ENCODE measurements around the gene VSIR. TPM values are rescaled to one million over a fixed set of nuclear protein-coding genes. Genes with fewer than 3 reads are reported as not detected.
A peak's percentile ranks its signal among the peaks of the same experiment; 100 is the strongest.

VSIR gene
- total and polyA plus RNA-seq, 2 experiments from 2014 or later = 81.6 to 153 TPM

- no peaks in the 10 kb centered on the region for H4K20me1 ChIP-seq (ENCODE audit: insufficient read depth)
- no peak overlapping the region for H3K4me3 ChIP-seq
- no peaks in the 10 kb centered on the region for H3K9me2 ChIP-seq (ENCODE audit: insufficient read depth)
- in situ Hi-C loops (cut with MboI) = no loop called here
- H3K79me2 ChIP-seq (ENCODE audit: insufficient read depth) = peaks cover 8% of the 10 kb centered on the region; the same call in 1 of the 2 replicates
- H3K9me3 ChIP-seq (ENCODE audit: low read depth) = no peaks in the 10 kb centered on the region
- 80 to 81% methylated on average over 17 of the region's 17 CpGs for WGBS, 2 experiments (ENCODE audit: low coverage in 1 of 2, low lambda C conversion rate in 2 of 2, missing lambda C conversion rate in 2 of 2)
- H3K27ac ChIP-seq = no peak overlapping the region
- H3K4me1 ChIP-seq (ENCODE audit: insufficient read depth) = no peaks in the 10 kb centered on the region; the same call in 1 of the 2 replicates
- no peaks in the 10 kb centered on the region for H3K27me3 ChIP-seq (replicated peaks; ENCODE audit: insufficient read depth)
- H2AFZ ChIP-seq = no peak overlapping the region
- H3K4me2 ChIP-seq (ENCODE audit: unreplicated experiment) = no peak overlapping the region
- TF ChIP-seq EZH2phosphoT487 (IDR thresholded peaks at IDR 0.05; ENCODE audit: insufficient read depth, low read depth) (no peak), EZH2 (IDR thresholded peaks at IDR 0.05; ENCODE audit: insufficient read depth, poor library complexity, severe bottlenecking) (no peak)
- no peak overlapping the region for H3K9ac ChIP-seq
- no peaks in the 10 kb centered on the region for H3K36me3 ChIP-seq (ENCODE audit: low read depth)
- H3F3A ChIP-seq (ENCODE audit: insufficient read depth) = no peaks in the 10 kb centered on the region
- DNase-seq = no peak
These were observed 4.1 kb upstream of the VSIR start for GRCh38 chr10:71777213-71777985.

GRCh38 chr10:71776481-71776925, 3.2 kb upstream of the VSIR start:
- H3K4me1 ChIP-seq (ENCODE audit: insufficient read depth) = peaks cover 6% of the 10 kb centered on the region
- H3K27ac ChIP-seq = no peak overlapping the region
- H3K27me3 ChIP-seq (replicated peaks; ENCODE audit: insufficient read depth) = no peaks in the 10 kb centered on the region
- DNase-seq = no peak
- no peak overlapping the region for H3K4me2 ChIP-seq (ENCODE audit: unreplicated experiment)
- no peak overlapping the region for H2AFZ ChIP-seq
- no peaks in the 10 kb centered on the region for H3K36me3 ChIP-seq (ENCODE audit: low read depth)
- no peaks in the 10 kb centered on the region for H4K20me1 ChIP-seq (ENCODE audit: insufficient read depth)
- peaks cover 16% of the 10 kb centered on the region; the same call in 1 of the 2 replicates for H3K79me2 ChIP-seq (ENCODE audit: insufficient read depth)
- no peak overlapping the region for H3K4me3 ChIP-seq
- H3K9me2 ChIP-seq (ENCODE audit: insufficient read depth) = no peaks in the 10 kb centered on the region
- 68 to 74% methylated on average over 2 of the region's 2 CpGs for WGBS, 2 experiments (ENCODE audit: low coverage in 1 of 2, low lambda C conversion rate in 2 of 2, missing lambda C conversion rate in 2 of 2)
- H3K9ac ChIP-seq = no peak overlapping the region
- peaks cover 5% of the 10 kb centered on the region; the same call in 1 of the 2 replicates for H3F3A ChIP-seq (ENCODE audit: insufficient read depth)
- H3K9me3 ChIP-seq (ENCODE audit: low read depth) = no peaks in the 10 kb centered on the region
- in situ Hi-C loops (cut with MboI) = no loop called here
- no peak for TF ChIP-seq EZH2 (IDR thresholded peaks at IDR 0.05; ENCODE audit: insufficient read depth, poor library complexity, severe bottlenecking)
- TF ChIP-seq EZH2phosphoT487 (IDR thresholded peaks at IDR 0.05; ENCODE audit: insufficient read depth, low read depth) = no peak

DNA sequence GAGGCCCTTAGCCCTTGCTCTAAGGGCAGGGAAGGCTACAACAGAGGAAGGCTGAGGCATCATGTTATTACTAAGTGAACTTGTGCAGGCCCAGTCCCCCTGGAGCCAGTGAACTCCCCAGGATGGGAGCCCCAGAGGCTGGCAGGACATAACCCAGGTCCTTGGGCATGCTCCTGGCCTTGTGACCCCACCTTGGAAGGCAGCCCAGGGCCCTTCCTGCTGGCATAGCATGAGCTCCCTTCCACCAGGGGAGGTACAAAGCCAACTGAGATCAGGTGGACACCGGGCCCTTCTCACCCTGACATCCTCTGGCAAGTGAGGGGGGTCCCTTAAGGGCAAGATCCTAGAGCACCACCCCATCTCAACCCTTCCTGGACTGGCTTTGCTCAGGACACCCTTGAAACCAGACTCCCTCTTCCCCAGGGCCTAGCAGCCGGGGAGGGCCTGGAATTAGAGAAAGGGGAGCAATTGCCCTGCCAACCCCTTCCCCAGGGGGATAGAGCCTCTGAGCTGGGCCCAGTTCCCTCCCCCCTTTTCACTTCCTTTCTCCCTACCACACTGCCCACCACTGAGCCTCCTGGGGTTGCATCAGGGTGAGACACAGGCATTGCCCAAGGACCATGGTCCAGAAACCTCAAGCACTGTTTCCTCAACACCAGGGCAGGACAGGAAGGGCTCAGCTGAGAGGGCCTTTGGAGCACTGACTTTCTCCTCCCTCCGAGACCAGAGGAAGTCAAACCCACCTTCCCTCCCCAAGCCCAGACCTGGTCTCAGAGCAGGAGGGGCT, 1.8 kb upstream of the VSIR start:
- Histone ChIP-seq H4K20me1 (ENCODE audit: insufficient read depth) (no peaks in the 10 kb centered on the region), H2AFZ (no peak overlapping the region), H3K27ac (no peak overlapping the region), H3K9ac (no peak overlapping the region), H3K79me2 (ENCODE audit: insufficient read depth) (peaks cover 25% of the 10 kb centered on the region; the same call in 1 of the 2 replicates), H3K4me3 (no peak overlapping the region), H3K4me2 (ENCODE audit: unreplicated experiment) (no peak overlapping the region), H3K36me3 (ENCODE audit: low read depth) (no peaks in the 10 kb centered on the region), H3K9me2 (ENCODE audit: insufficient read depth) (no peaks in the 10 kb centered on the region), H3K4me1 (ENCODE audit: insufficient read depth) (peaks cover 19% of the 10 kb centered on the region), H3K9me3 (ENCODE audit: low read depth) (no peaks in the 10 kb centered on the region), H3F3A (ENCODE audit: insufficient read depth) (peaks cover 8% of the 10 kb centered on the region), H3K27me3 (replicated peaks; ENCODE audit: insufficient read depth) (no peaks in the 10 kb centered on the region)
- TF ChIP-seq EZH2 (IDR thresholded peaks at IDR 0.05; ENCODE audit: insufficient read depth, poor library complexity, severe bottlenecking) (no peak), EZH2phosphoT487 (IDR thresholded peaks at IDR 0.05; ENCODE audit: insufficient read depth, low read depth) (no peak)
- in situ Hi-C loops (cut with MboI) = no loop called here
- no peak for DNase-seq
- 81 to 84% methylated on average over 3 of the region's 3 CpGs for WGBS, 2 experiments (ENCODE audit: low coverage in 1 of 2, low lambda C conversion rate in 2 of 2, missing lambda C conversion rate in 2 of 2)

- no peaks in the 10 kb centered on the region for H3K36me3 ChIP-seq (ENCODE audit: low read depth)
- peaks cover 27% of the 10 kb centered on the region for H3F3A ChIP-seq (ENCODE audit: insufficient read depth)
- TF ChIP-seq EZH2 (IDR thresholded peaks at IDR 0.05; ENCODE audit: insufficient read depth, poor library complexity, severe bottlenecking) = no peak
- no peak for TF ChIP-seq EZH2phosphoT487 (IDR thresholded peaks at IDR 0.05; ENCODE audit: insufficient read depth, low read depth)
- peak overlapping the region; percentile 86 for H3K4me3 ChIP-seq
- no peaks in the 10 kb centered on the region for H4K20me1 ChIP-seq (ENCODE audit: insufficient read depth)
- H3K4me1 ChIP-seq (ENCODE audit: insufficient read depth) = peaks cover 41% of the 10 kb centered on the region
- DNase-seq = peak; percentile 45
- 4 to 13% methylated on average over 4 of the region's 4 CpGs for whole genome bisulfite sequencing, 2 experiments (ENCODE audit: low coverage in 1 of 2, low lambda C conversion rate in 2 of 2, missing lambda C conversion rate in 2 of 2)
- H2AFZ ChIP-seq = peak overlapping the region; percentile 78
- no peaks in the 10 kb centered on the region for H3K9me3 ChIP-seq (ENCODE audit: low read depth)
- in situ Hi-C loops (cut with MboI) = no loop called here
- H3K4me2 ChIP-seq (ENCODE audit: unreplicated experiment) = peak overlapping the region; percentile 90
- no peaks in the 10 kb centered on the region for H3K27me3 ChIP-seq (replicated peaks; ENCODE audit: insufficient read depth)
- peaks cover 32% of the 10 kb centered on the region; the same call in 1 of the 2 replicates for H3K79me2 ChIP-seq (ENCODE audit: insufficient read depth)
- peak overlapping the region; percentile 56 for H3K27ac ChIP-seq
- H3K9me2 ChIP-seq (ENCODE audit: insufficient read depth) = no peaks in the 10 kb centered on the region
- H3K9ac ChIP-seq = peak overlapping the region; percentile 86
These were observed 494 bp downstream of the VSIR start for GRCh38 chr10:71772832-71773220.

Data from GM23248 (cell line).